Heart left ventricle (tissue), 16 donors: Measurements from ENCODE around the gene PTPRO. TPM values are rescaled to one million over a fixed set of nuclear protein-coding genes. Genes with fewer than 3 reads are reported as not detected.

Source experiments
- ATAC-seq, 4 donors: fragments of 200-7000 bp; cut with Tn5 transposase; one replicate each; pipeline ENCODE4 v1.9.1; 2020 to 2022; ENCODE audit warnings: moderate library complexity in 4 of 4, mild to moderate bottlenecking in 3 of 4, moderate number of reproducible peaks in 1 of 4
- DNase-seq, 5 donors: peaks; one replicate each; pipeline ENCODE4 v3.0.0-alpha.2; 2020
- H3K27ac ChIP-seq, 12 donors: fragments of 200-600 bp; sonication (generic) in 4 of 12; one replicate each; pipeline versions ENCODE4 v1.5.0 to v1.8.0; 2016 to 2022; ENCODE audit warnings: mild to moderate bottlenecking in 2 of 12
- H3K27me3 ChIP-seq, 9 donors: fragments of 200-600 bp; sonication (generic) in 2 of 9; one replicate each; pipeline versions ENCODE4 v1.5.1 to v1.8.0; 2016 to 2022; ENCODE audit warnings: mild to moderate bottlenecking in 3 of 9
- H3K36me3 ChIP-seq, 9 donors: fragments of 200-600 bp; sonication (generic) in 2 of 9; one replicate each; pipeline versions ENCODE4 v1.5.0 to v1.8.0; 2018 to 2022; ENCODE audit warnings: mild to moderate bottlenecking in 2 of 9
- H3K4me1 ChIP-seq, 12 donors: fragments of 200-600 bp; sonication (generic) in 4 of 12; one replicate each; pipeline versions ENCODE4 v1.5.0 to v1.8.0; 2016 to 2022; ENCODE audit warnings: mild to moderate bottlenecking in 3 of 12
- H3K4me3 ChIP-seq, 12 donors: fragments of 200-600 bp; sonication (generic) in 4 of 12; one replicate each; pipeline versions ENCODE4 v1.5.0 to v1.8.0; 2017 to 2022; ENCODE audit warnings: mild to moderate bottlenecking in 9 of 12, moderate library complexity in 4 of 12
- H3K9me3 ChIP-seq, 12 donors: fragments of 200-600 bp; sonication (generic) in 4 of 12; one replicate each; pipeline versions ENCODE4 v1.5.0 to v1.8.0; 2016 to 2022; ENCODE audit warnings: mild to moderate bottlenecking in 1 of 12
- POLR2A ChIP-seq, 2 donors: fragments of 450-650 bp; IDR thresholded peaks; one replicate each; pipeline ENCODE4 v1.6.1; 2017; ENCODE audit warnings: antibody characterized with exemption in 2 of 2, mild to moderate bottlenecking in 2 of 2, moderate library complexity in 2 of 2
- WGBS, 4 donors: extraction: QIAGEN DNeasy Blood & Tissue Kit in 2 of 4; methylation state at CpG; one replicate each; pipeline versions ENCODE4 v1.1.5 to v1.1.7; 2013 to 2018; 5-methylcytosine and 5-hydroxymethylcytosine counted together
- intact Hi-C, 10 donors: fragments of 100-400 bp; cut with DNase I; formaldehyde crosslinking; loops; one replicate each; pipeline versions ENCODE4 v1.11.1 to v1.14.2; 2022
- long read RNA-seq, 3 donors: library from polyadenylated mRNA; unstranded; transcript quantifications; one replicate each; pipeline ENCODE4 v2.0.0, GENCODE V29; 2020 to 2021
- polyA plus RNA-seq, 2 donors: library from polyadenylated mRNA; stranded (reverse); fragments of 200-250 nt; gene quantifications; one replicate each; pipeline ENCODE4 v1.2.3, GENCODE V29; 2013
- total RNA-seq, 9 donors: library from RNA; depleted of rRNA in 2 of 9; stranded (reverse); fragments of >200 nt in 2 of 9; fragmentation: NEBNext Ultra II Directional in 3 of 9; extraction: Animal tissue kit (Norgen Biotek cat#: 25700) in 3 of 9; gene quantifications; one replicate each; pipeline versions ENCODE4 v1.1.0 to v1.2.4, GENCODE V29; 2016 to 2023
- TF ChIP-seq, protein P1 (sequence below), 12 donors: fragments of 200-600 bp; sonication (generic) in 4 of 12; IDR thresholded peaks; one replicate each; pipeline versions ENCODE4 v1.5.0 to v1.8.0; 2018 to 2022; ENCODE audit warnings: antibody characterized with exemption in 12 of 12, mild to moderate bottlenecking in 5 of 12
- donor health status: ischemic (EF 13 %, LVEDD 7.1; RV severe dilation, severe dysfunction).
- donor health status: healthy with polysubstance abuse.
- donor health status: DM: no; HTN: yes; CAD: no.
- donor health status: DM: no; HTN: no; CAD: no.
- donor health status: ischemic (EF 25% LVEDD 6.9; RV normal size, moderate dysfunction).
- donor health status: ischemic (EF 25% LVEDD 5.7; RV mildly dilated, moderate dysfunction).
- donor health status: healthy.
- donor health status: DM: yes; HTN: yes; CAD: no.
- donor health status: ischemic (EF 35%, LVEDD 5.7; RV mildly dilated, moderate dysfunction).
- donor health status: nonischemic (EF 11% LVEDD 7.7; RV severe dilation, severe dysfunction).
- donor health status: DM: yes; HTN: yes; CAD: no.
- donor health status: PGD.
- donor health status: ischemic (EF 29% LVEDD 5.4; RV normal size, mild dysfunction).
- donor health status: nonischemic (EF 23%, LVEDD 6.1; RV moderate dilation, normal function).

PTPRO gene
- 1 to 10 TPM in 2 of 9 donors, under 1 TPM in 7; 0.20 to 9.3 (median 0.62) TPM for total RNA-seq
- polyA plus RNA-seq = under 1 TPM; 0.27 to 0.33 TPM
- long read RNA-seq, donor 1 = 0 reads
- long read RNA-seq, donor 2 = 0 reads
- long read RNA-seq, donor 3, partial matches to known transcripts = 0 of 1 reads
- long read RNA-seq, donor 3, other reads (novel, unspliced or antisense) = 1 of 1 reads

DNA sequence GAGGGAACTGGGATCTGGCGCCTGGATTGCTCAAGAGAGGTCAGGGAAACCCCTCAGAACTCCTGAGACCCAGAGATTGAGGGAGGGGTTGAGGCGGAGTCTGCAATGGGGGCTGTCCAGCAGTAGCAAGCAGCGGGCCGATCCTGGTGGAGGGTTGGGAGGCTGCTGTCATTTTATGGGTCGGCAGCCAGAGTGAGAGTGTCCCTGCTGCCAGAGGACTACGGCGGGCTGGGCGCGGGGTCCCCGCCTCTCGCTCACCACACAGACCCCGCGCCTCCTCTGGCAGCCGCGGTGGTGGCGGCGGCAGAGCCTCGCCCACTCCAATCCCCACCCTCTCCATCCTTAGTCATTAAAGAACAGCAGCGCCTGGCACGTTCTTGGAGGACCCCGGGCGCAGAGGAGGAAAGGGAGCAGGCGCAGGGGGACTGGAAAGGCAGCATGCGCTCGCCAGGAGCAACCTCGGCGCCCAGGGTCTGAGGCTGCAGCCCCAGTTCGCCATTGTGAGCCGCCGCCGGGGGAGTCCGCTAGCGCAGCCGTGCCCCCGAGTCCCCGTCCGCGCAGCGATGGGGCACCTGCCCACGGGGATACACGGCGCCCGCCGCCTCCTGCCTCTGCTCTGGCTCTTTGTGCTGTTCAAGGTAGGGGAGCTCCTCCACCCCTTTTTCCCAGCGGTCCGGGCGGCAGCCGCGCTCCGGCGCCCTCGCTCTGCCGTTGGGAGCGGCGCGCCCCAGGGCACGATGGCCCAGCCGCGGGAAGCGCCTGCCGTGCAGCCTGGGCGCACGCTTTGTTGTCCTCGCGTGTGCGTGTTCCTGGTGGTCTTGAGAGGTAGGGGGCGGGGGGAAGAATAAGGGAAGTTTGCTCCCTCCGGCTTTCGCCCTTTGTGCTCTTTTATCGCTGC lies at the start of gene PTPRO:
PTPRO (plus strand) TSS at position 345 of the 898 bp plus-strand sequence.
- Histone ChIP-seq H3K9me3 (no peaks in the 10 kb centered on the region), H3K27ac (no peak within 1 kb of the TSS), H3K4me1 (peaks cover 0 to 13% (median 0%) of the 10 kb centered on the region in 12 donors), H3K4me3 (peak within 1 kb of the TSS; percentile 16 to 52 (median 30)), H3K36me3 (no peaks in the 10 kb centered on the region), H3K27me3 (peaks cover 10 to 75% (median 27%) of the 10 kb centered on the region in 9 donors)
- TF ChIP-seq, protein P1, sequence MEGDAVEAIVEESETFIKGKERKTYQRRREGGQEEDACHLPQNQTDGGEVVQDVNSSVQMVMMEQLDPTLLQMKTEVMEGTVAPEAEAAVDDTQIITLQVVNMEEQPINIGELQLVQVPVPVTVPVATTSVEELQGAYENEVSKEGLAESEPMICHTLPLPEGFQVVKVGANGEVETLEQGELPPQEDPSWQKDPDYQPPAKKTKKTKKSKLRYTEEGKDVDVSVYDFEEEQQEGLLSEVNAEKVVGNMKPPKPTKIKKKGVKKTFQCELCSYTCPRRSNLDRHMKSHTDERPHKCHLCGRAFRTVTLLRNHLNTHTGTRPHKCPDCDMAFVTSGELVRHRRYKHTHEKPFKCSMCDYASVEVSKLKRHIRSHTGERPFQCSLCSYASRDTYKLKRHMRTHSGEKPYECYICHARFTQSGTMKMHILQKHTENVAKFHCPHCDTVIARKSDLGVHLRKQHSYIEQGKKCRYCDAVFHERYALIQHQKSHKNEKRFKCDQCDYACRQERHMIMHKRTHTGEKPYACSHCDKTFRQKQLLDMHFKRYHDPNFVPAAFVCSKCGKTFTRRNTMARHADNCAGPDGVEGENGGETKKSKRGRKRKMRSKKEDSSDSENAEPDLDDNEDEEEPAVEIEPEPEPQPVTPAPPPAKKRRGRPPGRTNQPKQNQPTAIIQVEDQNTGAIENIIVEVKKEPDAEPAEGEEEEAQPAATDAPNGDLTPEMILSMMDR (IDR thresholded peaks at IDR 0.05) = no peak
- TF ChIP-seq POLR2A (IDR thresholded peaks at IDR 0.05) = no peak
- ATAC-seq (no peak), DNase-seq (no peak)
- intact Hi-C loops = no loop called here
- WGBS, 4 donors = 1% methylated on average over 39 to 70 of the region's 70 CpGs

DNA sequence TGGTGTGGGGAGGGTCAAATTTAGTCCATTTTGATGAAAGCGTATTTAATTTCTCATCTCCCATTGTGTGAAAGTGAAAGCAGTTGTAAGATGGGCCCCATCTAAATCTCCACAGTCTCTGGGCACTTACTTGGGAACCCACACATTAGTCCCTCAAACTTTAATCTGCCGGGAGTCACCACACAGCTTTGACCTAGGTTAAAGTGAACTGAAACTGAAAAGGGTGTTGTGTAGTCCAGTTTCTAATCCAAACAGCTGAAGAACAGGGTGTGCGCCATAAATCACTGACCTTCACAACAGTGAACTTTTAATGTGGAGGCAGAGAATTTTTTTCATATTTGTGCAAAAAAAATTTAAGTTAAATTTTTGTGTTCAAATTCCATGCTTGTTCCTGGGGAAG lies 48.4 kb upstream of the PTPRO start:
- 81 to 95% (median 89%) methylated on average over 3 of the region's 3 CpGs for WGBS, 4 donors
- intact Hi-C loops = loop anchor here in 6 of 10 donors (2.0 to 10.0 kb wide), 5 partner anchors 311 to 583 kb away; partner anchors contain the start of gene ART4 (in 3 of the 6)
- no peaks in the 10 kb centered on the region for H3K9me3 ChIP-seq

DNA sequence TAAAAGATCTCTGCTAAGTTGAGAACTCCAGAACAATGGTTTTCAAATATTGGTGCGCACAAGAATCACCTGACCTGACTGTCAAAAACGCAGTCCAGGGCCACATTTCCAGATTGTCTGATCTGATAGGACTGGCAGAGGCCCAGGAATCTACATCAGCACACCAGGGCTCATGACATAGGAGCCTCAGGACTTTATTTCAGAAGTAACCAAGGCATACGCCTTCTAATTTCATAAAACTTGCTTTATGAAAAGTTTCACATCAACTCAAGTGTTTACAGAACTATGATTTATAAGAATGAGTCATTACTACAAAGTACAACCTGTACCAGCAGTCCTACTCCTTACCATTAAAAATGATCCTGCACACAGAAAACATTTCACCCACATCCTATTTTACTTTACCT lies 47.7 kb upstream of the PTPRO start:
- ATAC-seq (no peak), DNase-seq (no peak)
- Histone ChIP-seq H3K4me1 (peaks cover 0 to 12% (median 9%) of the 10 kb centered on the region in 12 donors), H3K36me3 (no peaks in the 10 kb centered on the region), H3K27me3 (peaks cover 0 to 8% (median 0%) of the 10 kb centered on the region in 9 donors), H3K27ac (peak overlapping the region in 1 of 12 donors; percentile 53), H3K4me3 (no peak overlapping the region), H3K9me3 (no peaks in the 10 kb centered on the region)
- intact Hi-C loops = loop anchor here in 6 of 10 donors (2.0 to 10.0 kb wide), 5 partner anchors 310 to 582 kb away; partner anchors contain the start of gene ART4 (in 3 of the 6)
- 57 to 60% (median 59%) methylated on average over 3 of the region's 3 CpGs for WGBS, 4 donors
- TF ChIP-seq, protein P1 (IDR thresholded peaks at IDR 0.05) = no peak
- no peak for TF ChIP-seq POLR2A (IDR thresholded peaks at IDR 0.05)

More for the DNA sequence above, 48.4 kb upstream of the PTPRO start:
- Histone ChIP-seq H3K4me3 (no peak overlapping the region), H3K27me3 (peaks cover 0 to 8% (median 0%) of the 10 kb centered on the region in 9 donors), H3K36me3 (no peaks in the 10 kb centered on the region), H3K27ac (peak overlapping the region in 1 of 12 donors; percentile 53), H3K4me1 (peaks cover 0 to 6% (median 3%) of the 10 kb centered on the region in 12 donors)
- TF ChIP-seq, protein P1 (IDR thresholded peaks at IDR 0.05) = no peak
- no peak for TF ChIP-seq POLR2A (IDR thresholded peaks at IDR 0.05)
- ATAC-seq = no peak
- no peak for DNase-seq
